Measurements from ENCODE around the gene PLPP6. TPM values are rescaled to one million over a fixed set of nuclear protein-coding genes. Genes with fewer than 3 reads are reported as not detected.
A peak's percentile ranks its signal among the peaks of the same experiment; 100 is the strongest.

The PLPP6 gene
- total and polyA plus RNA-seq, 2 of the 13 experiments (the other 11 are each of a cell fraction or from before 2014, with no cell fraction given): 12.1 to 15.5 TPM

GRCh38 chr9:4666042-4666699, 4.1 kb downstream of the PLPP6 start, which contains the start of gene SPATA6L (continued):
- TF ChIP-seq PATZ1 (CRISPR knock-in tag; IDR thresholded peaks at IDR 0.05) (peak; percentile 57; the same call in 1 of the 2 replicates), CHD2 (IDR thresholded peaks at IDR 0.05; ENCODE audit: low read depth, low read length) (0 out of 2 replicates have a peak, but pooled peaks have one; percentile 35), RBFOX2 (IDR thresholded peaks at IDR 0.05; ENCODE audit: low read depth, low read length) (peak; percentile 70), HNF1A (IDR thresholded peaks at IDR 0.05; ENCODE audit: low read depth) (no peak), HNF1A (CRISPR knock-in tag; IDR thresholded peaks at IDR 0.05; ENCODE audit: borderline replicate concordance) (peak; percentile 23; the same call in 1 of the 2 replicates), ZNF329 (CRISPR knock-in tag; IDR thresholded peaks at IDR 0.05; ENCODE audit: low read depth) (no peak), GATAD2A (CRISPR knock-in tag; IDR thresholded peaks at IDR 0.05) (peak; percentile 65), NR1H2 (CRISPR knock-in tag; IDR thresholded peaks at IDR 0.05; ENCODE audit: borderline replicate concordance, low read depth) (no peak), PHF8 (CRISPR knock-in tag; IDR thresholded peaks at IDR 0.05) (peak; percentile 41; the same call in 1 of the 2 replicates), MED8 (CRISPR knock-in tag; IDR thresholded peaks at IDR 0.05; ENCODE audit: insufficient replicate concordance) (no peak), ELF3 (CRISPR knock-in tag; IDR thresholded peaks at IDR 0.05) (peak; percentile 52; the same call in 1 of the 2 replicates), IKZF1 (IDR thresholded peaks at IDR 0.05) (no peak), RFX1 (IDR thresholded peaks at IDR 0.05) (peak; percentile 28; the same call in 1 of the 2 replicates), UBTF (CRISPR knock-in tag; IDR thresholded peaks at IDR 0.05) (peak; percentile 55), SKIL (CRISPR knock-in tag; IDR thresholded peaks at IDR 0.05; ENCODE audit: borderline replicate concordance) (0 out of 2 replicates have a peak, but pooled peaks have one; percentile 27), BCL3 (CRISPR knock-in tag; IDR thresholded peaks at IDR 0.05) (0 out of 2 replicates have a peak, but pooled peaks have one; percentile 65)

All from HepG2 (cell line).